DOHH2 (cell line): ENCODE data around the gene PROK2.

Source experiments
- H3F3A ChIP-seq: fragments of 200-600 bp; sonication (generic), shearing (Covaris generic); 2 replicates; pipeline ENCODE4 v1.6.0; 2016; ENCODE audit warnings: antibody characterized with exemption, mild to moderate bottlenecking; ENCODE audit not compliant: control insufficient read depth, insufficient read depth
- H3K27ac ChIP-seq: fragments of 200-600 bp; sonication (generic); 2 replicates; pipeline ENCODE4 v1.5.1; 2014; ENCODE audit warnings: low read depth, mild to moderate bottlenecking, low read length, moderate library complexity
- H3K27me3 ChIP-seq: fragments of 200-600 bp; sonication (generic); 2 replicates; pipeline ENCODE4 v1.6.1; 2014; ENCODE audit warnings: mild to moderate bottlenecking, low read length, mixed read lengths; ENCODE audit not compliant: control insufficient read depth
- H3K36me3 ChIP-seq: fragments of 200-600 bp; sonication (generic); 2 replicates; pipeline ENCODE4 v1.6.1; 2014; ENCODE audit warnings: mild to moderate bottlenecking, low read length, moderate library complexity, mixed read lengths; ENCODE audit not compliant: control insufficient read depth
- H3K4me1 ChIP-seq: fragments of 200-600 bp; sonication (generic); 2 replicates; pipeline ENCODE4 v1.6.1; 2014; ENCODE audit warnings: mild to moderate bottlenecking, low read length, mixed read lengths; ENCODE audit not compliant: control insufficient read depth
- H3K4me2 ChIP-seq: fragments of 200-600 bp; sonication (generic); 2 replicates; pipeline ENCODE4 v1.6.0; 2014; ENCODE audit warnings: mild to moderate bottlenecking, low read length, moderate library complexity
- H3K4me3 ChIP-seq: fragments of 200-600 bp; sonication (generic); 2 replicates; pipeline ENCODE4 v1.5.1; 2014; ENCODE audit warnings: mild to moderate bottlenecking, low read length, mixed read lengths
- H3K79me2 ChIP-seq: fragments of 200-600 bp; sonication (generic); 2 replicates; pipeline ENCODE4 v1.6.1; 2014; ENCODE audit warnings: mild to moderate bottlenecking, low read length, mixed read lengths; ENCODE audit not compliant: control insufficient read depth
- H3K9me2 ChIP-seq: fragments of 200-600 bp; sonication (generic); replicated peaks from 2 replicates; pipeline ENCODE4 v1.6.1; 2014; ENCODE audit warnings: mild to moderate bottlenecking, low read length, mixed read lengths; ENCODE audit not compliant: control insufficient read depth
- H3K9me3 ChIP-seq: fragments of 200-600 bp; sonication (generic); 2 replicates; pipeline ENCODE4 v1.6.1; 2014; ENCODE audit warnings: antibody characterized with exemption, low read length, mixed read lengths; ENCODE audit not compliant: control insufficient read depth, insufficient read depth
- H4K20me1 ChIP-seq: fragments of 200-600 bp; sonication (generic); 2 replicates; pipeline ENCODE4 v1.6.0; 2014; ENCODE audit warnings: low read depth, mild to moderate bottlenecking, antibody characterized with exemption, low read length, moderate library complexity; ENCODE audit not compliant: control insufficient read depth, insufficient read depth
- EZH2phosphoT487 ChIP-seq: fragments of 200-600 bp; sonication (generic); IDR thresholded peaks from 2 replicates; pipeline ENCODE4 v1.6.1; 2017; ENCODE audit warnings: borderline replicate concordance, mild to moderate bottlenecking, antibody characterized with exemption, low read length, moderate library complexity, mixed read lengths
- TF ChIP-seq, protein P1 (sequence below): fragments of 200-600 bp; sonication (generic); IDR thresholded peaks from one replicate; pipeline ENCODE4 v1.5.1; 2014; ENCODE audit warnings: antibody characterized with exemption, mild to moderate bottlenecking, low read depth, low read length; ENCODE audit not compliant: poor library complexity, severe bottlenecking

Gene PROK2

DNA sequence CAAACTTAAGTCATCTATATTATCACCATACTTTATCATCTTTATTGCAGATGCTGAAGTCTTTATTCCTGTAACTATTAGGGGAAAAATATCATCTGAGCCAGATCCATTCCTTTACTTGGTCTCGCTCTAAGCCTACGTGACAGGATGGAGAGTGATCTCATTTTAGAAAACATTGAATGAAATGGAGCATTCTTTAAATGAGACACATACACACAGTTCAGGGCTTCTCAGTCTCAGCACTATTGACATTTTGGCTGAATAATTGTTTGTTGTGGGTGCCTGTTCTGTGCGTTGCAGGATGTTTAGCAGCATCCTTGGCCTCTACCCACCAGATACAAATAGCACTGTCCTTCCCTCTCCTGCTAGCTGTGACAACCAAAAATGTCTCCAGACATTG lies 36.2 kb upstream of the PROK2 start:
- no peaks in the 10 kb centered on the region for H3K36me3 ChIP-seq
- no peak overlapping the region for H3K27ac ChIP-seq
- no peaks in the 10 kb centered on the region for H3F3A ChIP-seq
- no peaks in the 10 kb centered on the region for H3K79me2 ChIP-seq
- no peaks in the 10 kb centered on the region for H4K20me1 ChIP-seq
- no peak for TF ChIP-seq EZH2phosphoT487
- TF ChIP-seq, protein P1, sequence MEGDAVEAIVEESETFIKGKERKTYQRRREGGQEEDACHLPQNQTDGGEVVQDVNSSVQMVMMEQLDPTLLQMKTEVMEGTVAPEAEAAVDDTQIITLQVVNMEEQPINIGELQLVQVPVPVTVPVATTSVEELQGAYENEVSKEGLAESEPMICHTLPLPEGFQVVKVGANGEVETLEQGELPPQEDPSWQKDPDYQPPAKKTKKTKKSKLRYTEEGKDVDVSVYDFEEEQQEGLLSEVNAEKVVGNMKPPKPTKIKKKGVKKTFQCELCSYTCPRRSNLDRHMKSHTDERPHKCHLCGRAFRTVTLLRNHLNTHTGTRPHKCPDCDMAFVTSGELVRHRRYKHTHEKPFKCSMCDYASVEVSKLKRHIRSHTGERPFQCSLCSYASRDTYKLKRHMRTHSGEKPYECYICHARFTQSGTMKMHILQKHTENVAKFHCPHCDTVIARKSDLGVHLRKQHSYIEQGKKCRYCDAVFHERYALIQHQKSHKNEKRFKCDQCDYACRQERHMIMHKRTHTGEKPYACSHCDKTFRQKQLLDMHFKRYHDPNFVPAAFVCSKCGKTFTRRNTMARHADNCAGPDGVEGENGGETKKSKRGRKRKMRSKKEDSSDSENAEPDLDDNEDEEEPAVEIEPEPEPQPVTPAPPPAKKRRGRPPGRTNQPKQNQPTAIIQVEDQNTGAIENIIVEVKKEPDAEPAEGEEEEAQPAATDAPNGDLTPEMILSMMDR, result no peak
- H3K27me3 ChIP-seq, result peaks cover 4% of the 10 kb centered on the region; the same call in 1 of the 2 replicates
- H3K4me3 ChIP-seq, result no peak overlapping the region
- H3K9me2 ChIP-seq, result no peaks in the 10 kb centered on the region
- H3K4me1 ChIP-seq, result no peaks in the 10 kb centered on the region
- H3K4me2 ChIP-seq, result no peak overlapping the region
- no peaks in the 10 kb centered on the region for H3K9me3 ChIP-seq

DNA sequence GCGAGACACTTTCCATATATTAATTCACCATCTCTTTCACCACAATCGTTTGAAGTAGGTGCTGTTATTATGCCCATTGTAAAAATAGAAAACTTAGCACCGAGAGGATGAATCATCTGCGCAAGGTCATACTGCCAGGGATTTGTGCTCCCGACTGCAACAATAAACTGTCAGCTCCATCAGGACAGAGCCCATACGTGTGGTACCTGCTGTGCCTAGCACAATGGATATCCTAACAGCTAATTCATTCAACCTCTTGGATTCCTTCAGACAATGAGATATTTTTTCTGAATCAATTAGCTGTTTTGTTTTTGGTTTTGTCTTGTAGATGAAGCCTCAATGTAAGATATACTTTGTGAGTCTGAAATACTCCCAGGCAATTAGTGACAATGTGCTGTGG lies 32.3 kb upstream of the PROK2 start:
- H3K79me2 ChIP-seq, result no peaks in the 10 kb centered on the region
- no peak overlapping the region for H3K4me3 ChIP-seq
- H3F3A ChIP-seq, result no peaks in the 10 kb centered on the region
- H3K9me3 ChIP-seq, result no peaks in the 10 kb centered on the region
- H4K20me1 ChIP-seq, result no peaks in the 10 kb centered on the region
- no peak for TF ChIP-seq EZH2phosphoT487
- TF ChIP-seq, protein P1, result no peak
- H3K27me3 ChIP-seq, result peaks cover 25% of the 10 kb centered on the region
- no peak overlapping the region for H3K27ac ChIP-seq
- H3K4me2 ChIP-seq, result no peak overlapping the region
- no peaks in the 10 kb centered on the region for H3K4me1 ChIP-seq
- no peaks in the 10 kb centered on the region for H3K36me3 ChIP-seq
- H3K9me2 ChIP-seq, result no peaks in the 10 kb centered on the region

DNA sequence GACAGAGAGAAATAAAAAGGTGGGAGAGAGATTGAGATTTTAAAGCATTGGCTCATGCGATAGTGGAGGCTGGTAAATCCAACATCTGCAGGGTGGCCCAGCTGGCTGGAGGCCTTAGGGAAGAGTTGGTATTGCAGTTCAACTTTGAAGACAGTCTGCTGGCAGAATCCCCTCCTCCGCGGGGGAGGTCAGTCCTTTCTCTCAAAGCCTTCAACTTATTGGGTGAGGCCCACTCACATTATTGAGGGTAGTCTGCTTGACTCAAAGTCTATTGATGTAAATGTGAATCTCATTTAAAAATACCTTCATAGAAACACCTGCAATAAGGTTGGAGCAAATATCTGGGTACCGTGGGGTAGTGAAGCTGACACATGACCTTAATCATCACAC lies 31.8 kb upstream of the PROK2 start:
- no peak overlapping the region for H3K27ac ChIP-seq
- H3K4me3 ChIP-seq, result no peak overlapping the region
- H3K4me2 ChIP-seq, result no peak overlapping the region
- H3K27me3 ChIP-seq, result peaks cover 25% of the 10 kb centered on the region
- no peaks in the 10 kb centered on the region for H3K9me3 ChIP-seq
- H4K20me1 ChIP-seq, result no peaks in the 10 kb centered on the region
- TF ChIP-seq, protein P1, result no peak
- TF ChIP-seq EZH2phosphoT487, result no peak
- H3F3A ChIP-seq, result no peaks in the 10 kb centered on the region
- no peaks in the 10 kb centered on the region for H3K79me2 ChIP-seq
- no peaks in the 10 kb centered on the region for H3K36me3 ChIP-seq
- no peaks in the 10 kb centered on the region for H3K4me1 ChIP-seq
- no peaks in the 10 kb centered on the region for H3K9me2 ChIP-seq
